ENCODE measurements around the gene WDHD1.
"Not testable (repeated sequence)": the region's sequence is repeated elsewhere in the genome, so short reads cannot be mapped to it uniquely, and the experiment has no call there.

Gene WDHD1

GRCh38 chr14:54955143-54955542 is 71.8 kb downstream of the WDHD1 start:
- no peak for DNase-seq (ENCODE audit: low read depth)

- not testable (repeated sequence) for DNase-seq (ENCODE audit: low read depth)
These were observed 73.3 kb downstream of the WDHD1 start for GRCh38 chr14:54953609-54954008.

- DNase-seq (ENCODE audit: low read depth), result not testable (repeated sequence)
These were observed 74.1 kb downstream of the WDHD1 start for GRCh38 chr14:54952803-54953202.

GRCh38 chr14:54947230-54947629 is 79.7 kb downstream of the WDHD1 start:
- no peak for DNase-seq (ENCODE audit: low read depth)

- no peak for DNase-seq (ENCODE audit: low read depth)
These were observed 80.4 kb downstream of the WDHD1 start for GRCh38 chr14:54946500-54946899.

- DNase-seq (ENCODE audit: low read depth), result no peak
These were observed 82.0 kb downstream of the WDHD1 start for GRCh38 chr14:54944737-54945391.

GRCh38 chr14:54942913-54943312 is 84.0 kb downstream of the WDHD1 start:
- DNase-seq (ENCODE audit: low read depth), result no peak

GRCh38 chr14:54936816-54937215 is 90.1 kb downstream of the WDHD1 start:
- no peak for DNase-seq (ENCODE audit: low read depth)

- DNase-seq (ENCODE audit: low read depth), result peak; percentile 95
These were observed 90.9 kb downstream of the WDHD1 start for GRCh38 chr14:54935958-54936357.

- DNase-seq (ENCODE audit: low read depth), result no peak
These were observed 91.8 kb downstream of the WDHD1 start for GRCh38 chr14:54935100-54935499.

GRCh38 chr14:54933006-54933405 is 93.9 kb downstream of the WDHD1 start:
- DNase-seq (ENCODE audit: low read depth), result no peak

- no peak for DNase-seq (ENCODE audit: low read depth)
These were observed 95.1 kb downstream of the WDHD1 start for GRCh38 chr14:54931598-54932340.

- DNase-seq (ENCODE audit: low read depth), result no peak
These were observed 95.8 kb downstream of the WDHD1 start for GRCh38 chr14:54931101-54931500.

GRCh38 chr14:54929556-54929955 is 97.3 kb downstream of the WDHD1 start:
- peak; percentile 38 for DNase-seq (ENCODE audit: low read depth)

GRCh38 chr14:54928216-54928615 is 98.7 kb downstream of the WDHD1 start:
- DNase-seq (ENCODE audit: low read depth), result no peak

- DNase-seq (ENCODE audit: low read depth), result no peak
These were observed 99.3 kb downstream of the WDHD1 start for GRCh38 chr14:54927551-54927950.

GRCh38 chr14:54926570-54926969 is 100.3 kb downstream of the WDHD1 start:
- DNase-seq (ENCODE audit: low read depth), result not testable (repeated sequence)

GRCh38 chr14:54922598-54922997 is 104.3 kb downstream of the WDHD1 start:
- DNase-seq (ENCODE audit: low read depth), result no peak

- no peak for DNase-seq (ENCODE audit: low read depth)
These were observed 106.8 kb downstream of the WDHD1 start for GRCh38 chr14:54920052-54920451.

GRCh38 chr14:54919330-54919729 is 107.6 kb downstream of the WDHD1 start:
- no peak for DNase-seq (ENCODE audit: low read depth)

- peak; percentile 11 for DNase-seq (ENCODE audit: low read depth)
These were observed 108.5 kb downstream of the WDHD1 start for GRCh38 chr14:54918427-54918826.

GRCh38 chr14:54916101-54916500 is 110.8 kb downstream of the WDHD1 start:
- no peak for DNase-seq (ENCODE audit: low read depth)

GRCh38 chr14:54909817-54910558 is 116.9 kb downstream of the WDHD1 start:
- DNase-seq (ENCODE audit: low read depth), result peak; percentile 15

Data from amniotic epithelial cell (primary cell).